Left ventricle myocardium superior (tissue), 1 donor: Measurements from ENCODE around the gene TMUB1. TPM values are rescaled to one million over a fixed set of nuclear protein-coding genes. Genes with fewer than 3 reads are reported as not detected.
A peak's percentile ranks its signal among the peaks of the same experiment; 100 is the strongest.
"Not testable (repeated sequence)": the region's sequence is repeated elsewhere in the genome, so short reads cannot be mapped to it uniquely, and the experiment has no call there.

Experiments used
- ATAC-seq: fragments of 200-7000 bp; cut with Tn5 transposase; one replicate; pipeline ENCODE4 v1.9.1; 2020; ENCODE audit warnings: mild to moderate bottlenecking, moderate library complexity
- DNase-seq: peaks from one replicate; pipeline ENCODE4 v3.0.0-alpha.2; 2020
- intact Hi-C: fragments of 100-400 bp; cut with micrococcal nuclease; formaldehyde crosslinking; loops from one replicate; pipeline ENCODE4 v1.11.0; 2022
- total RNA-seq: library from RNA; stranded (reverse); fragmentation: NEBNext Ultra II Directional; extraction: Animal tissue kit (Norgen Biotek cat#: 25700); gene quantifications from one replicate; pipeline ENCODE4 v1.2.1, GENCODE V29; 2021
- donor health status: DM: no; HTN: yes; CAD: no; lungs with severe emphysema.

The TMUB1 gene
- total RNA-seq, 1 donor from 2014 or later, result 38.7 TPM

- DNase-seq, result no peak
- no peak for ATAC-seq
- intact Hi-C loops, result no loop called here
These were observed 37.3 kb downstream of the TMUB1 start for GRCh38 chr7:151045967-151046366.

- DNase-seq, result no peak
- intact Hi-C loops, result no loop called here
These were observed 38.0 kb downstream of the TMUB1 start for GRCh38 chr7:151045262-151045661.

DNA sequence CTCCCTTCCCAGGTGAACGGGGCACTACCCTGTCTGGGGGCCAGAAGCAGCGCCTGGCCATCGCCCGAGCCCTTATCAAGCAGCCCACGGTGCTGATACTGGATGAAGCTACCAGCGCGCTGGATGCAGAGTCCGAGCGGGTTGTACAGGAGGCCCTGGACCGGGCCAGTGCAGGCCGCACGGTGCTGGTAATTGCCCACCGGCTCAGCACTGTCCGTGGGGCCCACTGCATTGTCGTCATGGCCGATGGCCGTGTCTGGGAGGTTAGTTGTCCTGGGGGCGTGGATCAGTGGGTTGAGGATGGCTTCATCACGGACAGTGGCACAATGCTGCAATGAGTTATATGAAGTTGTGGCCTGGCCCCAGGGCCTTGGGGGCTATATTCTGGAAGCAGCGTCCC, 39.3 kb downstream of the TMUB1 start:
- intact Hi-C loops, result no loop called here
- DNase-seq (no peak), ATAC-seq (no peak)

More at GRCh38 chr7:151045262-151045661, 38.0 kb downstream of the TMUB1 start:
- ATAC-seq, result no peak

DNA sequence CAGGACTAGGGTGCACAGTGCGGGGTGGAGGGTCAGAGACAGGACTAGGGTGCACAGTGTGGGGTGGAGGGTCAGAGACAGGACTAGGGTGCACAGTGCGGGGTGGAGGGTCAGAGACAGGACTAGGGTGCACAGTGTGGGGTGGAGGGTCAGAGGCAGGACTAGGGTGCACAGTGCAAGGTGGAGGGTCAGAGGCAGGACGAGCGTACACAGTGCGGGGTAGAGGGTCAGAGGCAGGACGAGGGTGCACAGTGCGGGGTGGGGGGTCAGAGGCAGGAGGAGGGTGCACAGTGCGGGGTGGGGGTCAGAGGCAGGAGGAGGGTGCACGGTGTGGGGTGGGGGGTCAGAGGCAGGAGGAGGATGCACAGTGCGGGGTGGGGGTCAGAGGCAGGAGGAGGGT, 39.8 kb downstream of the TMUB1 start:
- ATAC-seq, DNase-seq, intact Hi-C loops: not testable (repeated sequence)

DNA sequence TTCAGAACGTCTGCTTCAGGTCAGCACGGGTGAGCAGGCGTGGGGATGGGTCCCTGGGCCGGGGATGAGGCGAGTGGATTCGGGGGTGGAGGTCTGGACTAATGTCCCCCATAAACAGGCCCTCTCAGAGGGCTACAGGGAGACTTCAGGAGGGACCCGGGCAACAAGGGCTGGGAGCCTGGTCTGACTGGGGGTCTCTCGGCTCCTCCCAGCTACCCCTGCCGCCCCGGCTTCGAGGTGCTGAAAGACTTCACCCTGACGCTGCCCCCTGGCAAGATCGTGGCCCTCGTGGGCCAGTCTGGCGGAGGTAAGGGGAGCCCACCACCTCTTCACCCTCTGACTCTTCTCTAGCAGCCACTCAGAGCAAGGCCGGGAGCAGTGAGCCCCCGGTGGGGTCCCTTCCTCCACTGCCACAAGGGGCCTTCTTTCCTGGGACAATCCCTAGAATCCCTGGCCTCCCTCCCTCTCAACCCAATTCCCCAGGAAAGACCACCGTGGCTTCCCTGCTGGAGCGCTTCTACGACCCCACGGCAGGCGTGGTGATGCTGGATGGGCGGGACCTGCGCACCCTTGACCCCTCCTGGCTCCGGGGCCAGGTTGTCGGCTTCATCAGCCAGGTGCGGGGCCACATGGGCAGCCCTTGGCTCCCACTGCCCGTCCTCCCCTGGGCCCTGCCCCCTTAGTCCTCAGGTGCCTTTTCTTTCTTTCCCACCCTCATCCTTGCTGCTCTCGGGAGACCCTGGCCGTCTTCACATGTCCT, 42.5 kb downstream of the TMUB1 start:
- intact Hi-C loops, result no loop called here
- no peak for ATAC-seq
- no peak for DNase-seq

DNA sequence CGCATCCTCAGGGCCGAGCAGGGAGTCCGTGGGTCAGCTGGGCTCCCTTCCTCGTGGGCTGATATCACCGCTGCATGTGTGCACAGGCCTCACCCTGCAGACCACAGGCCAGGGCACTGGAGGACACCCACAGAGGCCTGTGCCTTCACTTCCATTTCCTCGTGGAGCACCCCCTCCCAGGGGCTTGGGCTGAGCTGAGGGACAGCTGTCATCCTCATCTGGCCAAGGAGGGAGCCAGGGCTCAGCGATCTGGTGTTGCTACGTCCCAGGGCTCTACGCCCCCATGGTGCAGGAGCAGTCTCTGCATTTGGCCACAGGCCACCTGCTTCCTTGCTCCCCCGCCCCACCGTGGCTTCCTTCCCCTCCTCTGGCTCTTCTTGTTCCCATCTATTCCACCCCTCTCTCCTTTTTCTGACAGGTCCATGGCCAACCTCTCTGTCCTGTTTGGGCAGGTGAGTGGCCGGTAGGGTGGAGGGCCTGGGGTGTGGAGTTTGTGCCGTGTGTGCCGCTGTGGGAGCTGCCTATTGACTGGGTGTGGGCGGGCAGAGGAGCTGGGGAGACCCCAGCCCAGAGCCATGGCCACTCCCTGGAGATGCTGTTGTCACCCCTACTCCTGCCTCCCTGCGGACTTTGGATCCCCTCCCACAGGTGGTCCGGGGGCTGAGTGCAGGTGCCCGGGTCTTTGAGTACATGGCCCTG, 43.3 kb downstream of the TMUB1 start:
- ATAC-seq (peak; percentile 4), DNase-seq (no peak)
- intact Hi-C loops, result no loop called here

DNA sequence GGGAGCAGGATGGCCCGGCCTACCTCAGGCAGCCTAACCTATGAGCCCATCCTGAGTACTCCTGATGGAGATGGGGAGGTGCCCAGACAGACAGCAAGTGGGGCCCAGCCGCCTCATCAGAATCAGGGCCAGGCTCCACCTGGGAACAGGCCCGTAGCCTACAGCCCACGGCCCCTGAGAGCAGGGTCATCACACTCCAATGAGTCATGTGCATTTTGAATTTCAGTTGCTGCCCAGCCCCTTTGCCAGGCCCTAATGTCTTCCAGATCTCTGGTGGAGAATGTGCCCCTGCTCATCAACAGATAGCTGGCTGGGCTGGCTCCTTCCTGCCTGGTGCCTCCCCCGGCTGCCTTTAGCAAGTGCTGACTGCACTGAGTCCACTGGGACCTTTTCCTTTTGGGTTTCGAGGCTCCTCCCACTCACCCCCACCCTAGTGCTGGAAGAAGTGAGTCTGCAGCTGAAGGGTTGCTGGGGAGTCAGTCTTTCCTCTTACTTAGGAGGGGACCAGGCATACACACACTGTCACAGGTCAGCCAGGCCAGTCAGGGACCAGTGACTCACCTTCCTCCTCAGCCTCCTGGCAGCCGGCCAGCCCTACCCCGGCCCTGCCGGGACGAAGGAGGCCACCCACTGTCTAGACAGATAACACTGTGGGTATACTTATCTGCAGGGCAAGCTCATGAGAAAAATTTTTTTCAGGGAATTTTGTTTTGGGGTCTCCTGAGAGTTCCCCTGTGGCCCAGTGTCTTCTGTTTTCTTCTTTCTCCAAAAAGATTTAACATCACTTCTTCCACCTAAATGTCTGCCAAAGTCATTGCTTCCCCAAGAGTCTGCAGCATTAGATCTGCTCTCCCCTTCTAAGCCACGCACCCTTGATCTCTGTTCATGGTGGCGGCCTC, 44.1 kb downstream of the TMUB1 start:
- peak; percentile 67 for DNase-seq
- peak; percentile 48 for ATAC-seq
- intact Hi-C loops, result no loop called here

DNA sequence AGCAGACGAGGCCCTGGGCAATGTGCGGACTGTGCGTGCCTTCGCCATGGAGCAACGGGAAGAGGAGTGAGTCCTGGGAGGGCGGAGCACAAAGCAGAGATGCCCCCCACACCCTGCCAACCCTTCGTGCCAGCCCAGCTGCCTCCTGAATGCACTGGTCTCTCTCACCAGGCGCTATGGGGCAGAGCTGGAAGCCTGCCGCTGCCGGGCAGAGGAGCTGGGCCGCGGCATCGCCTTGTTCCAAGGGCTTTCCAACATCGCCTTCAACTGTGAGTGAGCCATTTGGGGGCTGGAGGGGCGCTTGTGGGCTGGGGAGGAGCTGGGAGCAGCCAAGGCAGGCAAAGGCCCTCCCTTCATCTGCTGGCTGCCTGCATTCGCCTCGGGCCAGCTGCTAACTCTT, 47.4 kb downstream of the TMUB1 start:
- intact Hi-C loops, result no loop called here
- ATAC-seq (no peak), DNase-seq (no peak)

GRCh38 chr7:151035026-151035717, 48.1 kb downstream of the TMUB1 start:
- DNase-seq (peak; percentile 51), ATAC-seq (peak; percentile 76)
- intact Hi-C loops, result no loop called here

- no peak for ATAC-seq
- no peak for DNase-seq
- intact Hi-C loops, result no loop called here
These were observed 48.8 kb downstream of the TMUB1 start for GRCh38 chr7:151034312-151035025.

DNA sequence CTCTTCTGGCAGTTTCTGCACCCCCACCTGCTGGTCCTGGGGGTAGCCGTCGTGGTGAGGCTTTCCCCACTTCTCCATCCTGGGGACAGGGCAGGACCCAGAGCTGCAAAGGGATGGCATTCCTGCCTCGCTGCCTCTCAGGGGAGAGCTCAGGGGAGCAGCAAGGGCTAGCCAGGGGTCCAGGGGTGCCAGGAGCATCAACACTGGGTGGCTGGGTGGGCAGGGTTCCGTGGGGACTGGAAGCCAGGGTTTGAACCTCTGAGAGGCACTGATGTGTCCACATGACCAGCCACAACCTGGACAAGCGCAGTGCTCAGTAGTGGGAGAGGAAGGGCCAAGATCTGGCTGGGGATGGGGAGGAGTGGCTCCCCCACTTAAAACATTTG, 49.4 kb downstream of the TMUB1 start:
- DNase-seq (no peak), ATAC-seq (no peak)
- intact Hi-C loops, result no loop called here

- ATAC-seq (no peak), DNase-seq (no peak)
- intact Hi-C loops, result no loop called here
These were observed 50.1 kb downstream of the TMUB1 start for GRCh38 chr7:151032936-151033863.

Other genes starting within 250 kb of the TMUB1 start
- 0.17 TPM for gene AOC1, start 231.0 kb downstream of the TMUB1 start, total RNA-seq
- gene KCNH2, start 105.2 kb downstream of the TMUB1 start, total RNA-seq, result 107 TPM
- gene NOS3, start 92.5 kb downstream of the TMUB1 start, total RNA-seq, result 10.9 TPM
- not detected for gene ATG9B, start 59.0 kb downstream of the TMUB1 start, total RNA-seq
- 29.7 TPM for gene ABCB8, start 55.0 kb downstream of the TMUB1 start, total RNA-seq
- 8.6 TPM for gene ASIC3, start 35.0 kb downstream of the TMUB1 start, total RNA-seq
- gene CDK5, start 25.6 kb downstream of the TMUB1 start, total RNA-seq, result 8.1 TPM
- gene SLC4A2, start 23.9 kb downstream of the TMUB1 start, total RNA-seq, result 64.1 TPM
- gene FASTK, start 2.7 kb downstream of the TMUB1 start, total RNA-seq, result 79.4 TPM
- gene AGAP3, start 3.0 kb upstream of the TMUB1 start, total RNA-seq, result 69.7 TPM
- 1.5 TPM for gene GBX1, start 84.2 kb upstream of the TMUB1 start, total RNA-seq
- gene ASB10, start 103.8 kb upstream of the TMUB1 start, total RNA-seq, result 46.1 TPM
- gene H2BK1, start 127.0 kb upstream of the TMUB1 start, total RNA-seq, result not detected
- gene ABCF2, start 143.7 kb upstream of the TMUB1 start, total RNA-seq, result 27.6 TPM
- 12.1 TPM for gene CHPF2, start 149.0 kb upstream of the TMUB1 start, total RNA-seq
- 132 TPM for gene SMARCD3, start 165.2 kb upstream of the TMUB1 start, total RNA-seq